ENCODE data around the gene WNT3A. TPM values are rescaled to one million over a fixed set of nuclear protein-coding genes. Genes with fewer than 3 reads are reported as not detected.

The WNT3A gene
- total and polyA plus RNA-seq, 2 experiments from 2014 or later = 0.07 to 0.65 TPM

DNA sequence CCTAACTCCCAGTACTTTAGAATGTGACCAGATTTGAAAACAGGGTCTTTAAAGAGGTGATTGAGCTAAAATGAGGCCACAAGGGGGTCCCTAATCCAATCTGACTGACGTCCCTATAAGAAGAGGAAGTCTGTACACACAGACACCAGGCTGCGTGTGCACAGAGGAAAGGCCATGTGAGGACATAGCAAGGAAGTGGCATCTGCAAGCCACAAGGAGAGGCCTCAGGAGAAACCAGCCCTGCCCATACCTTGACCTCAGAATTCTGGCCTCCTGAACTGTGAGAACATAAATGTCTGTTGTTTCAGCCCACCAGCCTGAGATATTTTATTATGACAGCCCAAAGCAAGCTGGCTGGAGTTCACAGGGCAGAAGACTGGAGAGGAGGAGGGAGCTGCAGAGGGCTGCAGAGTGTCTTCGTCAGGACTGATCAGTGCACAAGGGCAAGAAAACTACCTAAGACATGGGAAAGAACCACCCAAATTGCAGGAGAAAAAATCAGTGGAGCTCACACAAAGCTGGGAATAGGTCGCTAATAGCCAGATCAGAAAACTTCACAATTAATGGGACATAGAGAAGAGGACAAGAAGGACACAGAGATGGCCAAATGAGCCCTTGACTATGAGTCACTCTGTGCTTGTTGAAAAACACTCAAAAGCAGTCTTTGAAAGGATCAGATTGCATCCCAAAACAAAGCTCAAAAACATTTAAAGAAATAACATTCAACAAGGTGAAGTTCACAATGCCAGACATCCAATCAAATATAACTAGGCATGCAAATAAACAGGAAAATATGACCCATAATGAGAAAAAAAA lies 44.9 kb upstream of the WNT3A start (continued):
- TF ChIP-seq, protein P1, sequence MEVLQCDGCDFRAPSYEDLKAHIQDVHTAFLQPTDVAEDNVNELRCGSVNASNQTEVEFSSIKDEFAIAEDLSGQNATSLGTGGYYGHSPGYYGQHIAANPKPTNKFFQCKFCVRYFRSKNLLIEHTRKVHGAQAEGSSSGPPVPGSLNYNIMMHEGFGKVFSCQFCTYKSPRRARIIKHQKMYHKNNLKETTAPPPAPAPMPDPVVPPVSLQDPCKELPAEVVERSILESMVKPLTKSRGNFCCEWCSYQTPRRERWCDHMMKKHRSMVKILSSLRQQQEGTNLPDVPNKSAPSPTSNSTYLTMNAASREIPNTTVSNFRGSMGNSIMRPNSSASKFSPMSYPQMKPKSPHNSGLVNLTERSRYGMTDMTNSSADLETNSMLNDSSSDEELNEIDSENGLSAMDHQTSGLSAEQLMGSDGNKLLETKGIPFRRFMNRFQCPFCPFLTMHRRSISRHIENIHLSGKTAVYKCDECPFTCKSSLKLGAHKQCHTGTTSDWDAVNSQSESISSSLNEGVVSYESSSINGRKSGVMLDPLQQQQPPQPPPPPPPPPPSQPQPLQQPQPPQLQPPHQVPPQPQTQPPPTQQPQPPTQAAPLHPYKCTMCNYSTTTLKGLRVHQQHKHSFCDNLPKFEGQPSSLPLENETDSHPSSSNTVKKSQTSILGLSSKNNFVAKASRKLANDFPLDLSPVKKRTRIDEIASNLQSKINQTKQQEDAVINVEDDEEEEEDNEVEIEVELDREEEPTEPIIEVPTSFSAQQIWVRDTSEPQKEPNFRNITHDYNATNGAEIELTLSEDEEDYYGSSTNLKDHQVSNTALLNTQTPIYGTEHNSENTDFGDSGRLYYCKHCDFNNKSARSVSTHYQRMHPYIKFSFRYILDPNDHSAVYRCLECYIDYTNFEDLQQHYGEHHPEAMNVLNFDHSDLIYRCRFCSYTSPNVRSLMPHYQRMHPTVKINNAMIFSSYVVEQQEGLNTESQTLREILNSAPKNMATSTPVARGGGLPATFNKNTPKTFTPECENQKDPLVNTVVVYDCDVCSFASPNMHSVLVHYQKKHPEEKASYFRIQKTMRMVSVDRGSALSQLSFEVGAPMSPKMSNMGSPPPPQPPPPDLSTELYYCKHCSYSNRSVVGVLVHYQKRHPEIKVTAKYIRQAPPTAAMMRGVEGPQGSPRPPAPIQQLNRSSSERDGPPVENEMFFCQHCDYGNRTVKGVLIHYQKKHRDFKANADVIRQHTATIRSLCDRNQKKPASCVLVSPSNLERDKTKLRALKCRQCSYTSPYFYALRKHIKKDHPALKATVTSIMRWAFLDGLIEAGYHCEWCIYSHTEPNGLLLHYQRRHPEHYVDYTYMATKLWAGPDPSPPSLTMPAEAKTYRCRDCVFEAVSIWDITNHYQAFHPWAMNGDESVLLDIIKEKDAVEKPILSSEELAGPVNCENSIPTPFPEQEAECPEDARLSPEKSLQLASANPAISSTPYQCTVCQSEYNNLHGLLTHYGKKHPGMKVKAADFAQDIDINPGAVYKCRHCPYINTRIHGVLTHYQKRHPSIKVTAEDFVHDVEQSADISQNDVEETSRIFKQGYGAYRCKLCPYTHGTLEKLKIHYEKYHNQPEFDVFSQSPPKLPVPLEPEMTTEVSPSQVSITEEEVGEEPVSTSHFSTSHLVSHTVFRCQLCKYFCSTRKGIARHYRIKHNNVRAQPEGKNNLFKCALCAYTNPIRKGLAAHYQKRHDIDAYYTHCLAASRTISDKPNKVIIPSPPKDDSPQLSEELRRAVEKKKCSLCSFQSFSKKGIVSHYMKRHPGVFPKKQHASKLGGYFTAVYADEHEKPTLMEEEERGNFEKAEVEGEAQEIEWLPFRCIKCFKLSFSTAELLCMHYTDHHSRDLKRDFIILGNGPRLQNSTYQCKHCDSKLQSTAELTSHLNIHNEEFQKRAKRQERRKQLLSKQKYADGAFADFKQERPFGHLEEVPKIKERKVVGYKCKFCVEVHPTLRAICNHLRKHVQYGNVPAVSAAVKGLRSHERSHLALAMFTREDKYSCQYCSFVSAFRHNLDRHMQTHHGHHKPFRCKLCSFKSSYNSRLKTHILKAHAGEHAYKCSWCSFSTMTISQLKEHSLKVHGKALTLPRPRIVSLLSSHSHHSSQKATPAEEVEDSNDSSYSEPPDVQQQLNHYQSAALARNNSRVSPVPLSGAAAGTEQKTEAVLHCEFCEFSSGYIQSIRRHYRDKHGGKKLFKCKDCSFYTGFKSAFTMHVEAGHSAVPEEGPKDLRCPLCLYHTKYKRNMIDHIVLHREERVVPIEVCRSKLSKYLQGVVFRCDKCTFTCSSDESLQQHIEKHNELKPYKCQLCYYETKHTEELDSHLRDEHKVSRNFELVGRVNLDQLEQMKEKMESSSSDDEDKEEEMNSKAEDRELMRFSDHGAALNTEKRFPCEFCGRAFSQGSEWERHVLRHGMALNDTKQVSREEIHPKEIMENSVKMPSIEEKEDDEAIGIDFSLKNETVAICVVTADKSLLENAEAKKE (CRISPR knock-in tag; IDR thresholded peaks at IDR 0.05) = no peak
- TF ChIP-seq POLR2AphosphoS5 (IDR thresholded peaks at IDR 0.05; ENCODE audit: low read depth) (no peak), NANOG (IDR thresholded peaks at IDR 0.05; ENCODE audit: borderline replicate concordance) (no peak), CREB1 (CRISPR knock-in tag; IDR thresholded peaks at IDR 0.05; ENCODE audit: low read depth) (no peak), ZNF331 (CRISPR knock-in tag; IDR thresholded peaks at IDR 0.05; ENCODE audit: low read depth) (no peak), STAT1 (IDR thresholded peaks at IDR 0.05; ENCODE audit: unreplicated experiment) (no peak), EZH2phosphoT487 (IDR thresholded peaks at IDR 0.05; ENCODE audit: unreplicated experiment) (no peak), JUNB (IDR thresholded peaks at IDR 0.05; ENCODE audit: unreplicated experiment) (no peak), ZNF114 (CRISPR knock-in tag; IDR thresholded peaks at IDR 0.05) (no peak), CTCF (conservative IDR thresholded peaks at IDR 0.05; ENCODE audit: low read depth in 2 of 2) (no peak), EZH2 (IDR thresholded peaks at IDR 0.05; ENCODE audit: low read depth, unreplicated experiment) (no peak)
- TF ChIP-seq, protein P2, sequence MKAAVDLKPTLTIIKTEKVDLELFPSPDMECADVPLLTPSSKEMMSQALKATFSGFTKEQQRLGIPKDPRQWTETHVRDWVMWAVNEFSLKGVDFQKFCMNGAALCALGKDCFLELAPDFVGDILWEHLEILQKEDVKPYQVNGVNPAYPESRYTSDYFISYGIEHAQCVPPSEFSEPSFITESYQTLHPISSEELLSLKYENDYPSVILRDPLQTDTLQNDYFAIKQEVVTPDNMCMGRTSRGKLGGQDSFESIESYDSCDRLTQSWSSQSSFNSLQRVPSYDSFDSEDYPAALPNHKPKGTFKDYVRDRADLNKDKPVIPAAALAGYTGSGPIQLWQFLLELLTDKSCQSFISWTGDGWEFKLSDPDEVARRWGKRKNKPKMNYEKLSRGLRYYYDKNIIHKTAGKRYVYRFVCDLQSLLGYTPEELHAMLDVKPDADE (IDR thresholded peaks at IDR 0.05) = no peak

All from GM23338 (cell line).